SK-N-MC (cell line): Measurements from ENCODE around the gene FNIP2.

ENCODE experiments used
- EZH2 ChIP-seq: fragments of 200-600 bp; sonication (generic); IDR thresholded peaks from one replicate; pipeline ENCODE4 v1.6.1; 2017; ENCODE audit warnings: antibody characterized with exemption
- POLR2AphosphoS5 ChIP-seq: IDR thresholded peaks from 2 replicates; pipeline ENCODE4 v1.6.1; 2012; ENCODE audit warnings: mild to moderate bottlenecking, low read depth, low read length, borderline replicate concordance

GRCh38 chr4:158787709-158788475, 19.1 kb downstream of the FNIP2 start:
- no peak for TF ChIP-seq EZH2
- no peak for TF ChIP-seq POLR2AphosphoS5
